Neural crest cell (in vitro differentiated cells): ENCODE measurements around the gene UPK3B. TPM values are rescaled to one million over a fixed set of nuclear protein-coding genes. Genes with fewer than 3 reads are reported as not detected.
"Not testable (repeated sequence)": the region's sequence is repeated elsewhere in the genome, so short reads cannot be mapped to it uniquely, and the experiment has no call there.

Source experiments
- DNase-seq: peaks from one replicate; pipeline ENCODE4 v3.0.0; 2021; ENCODE audit warnings: low read depth, mixed read lengths, low spot score
- H3K27ac Mint-ChIP-seq: one replicate; pipeline ENCODE4 v1.8.0; 2021; ENCODE audit warnings: mild to moderate bottlenecking, mixed read lengths; ENCODE audit not compliant: unreplicated experiment
- H3K27me3 Mint-ChIP-seq: 2 replicates; pipeline ENCODE4 v1.8.0; 2021; ENCODE audit warnings: low read depth, mild to moderate bottlenecking, mixed read lengths
- H3K36me3 Mint-ChIP-seq: 2 replicates; pipeline ENCODE4 v1.8.0; 2021; ENCODE audit warnings: low read depth, mild to moderate bottlenecking, mixed read lengths
- H3K4me1 Mint-ChIP-seq: 2 replicates; pipeline ENCODE4 v1.8.0; 2021; ENCODE audit warnings: mixed read lengths
- H3K4me3 Mint-ChIP-seq: one replicate; pipeline ENCODE4 v1.8.0; 2021; ENCODE audit warnings: mild to moderate bottlenecking, mixed read lengths
- H3K9me3 Mint-ChIP-seq: 2 replicates; pipeline ENCODE4 v1.8.0; 2021; ENCODE audit warnings: mixed read lengths
- total RNA-seq: library from RNA; stranded (reverse); gene quantifications from 2 replicates; pipeline ENCODE4 v1.2.1, GENCODE V29; 2021

UPK3B gene
- total RNA-seq, 1 donor from 2014 or later, result 0.77 TPM

DNA sequence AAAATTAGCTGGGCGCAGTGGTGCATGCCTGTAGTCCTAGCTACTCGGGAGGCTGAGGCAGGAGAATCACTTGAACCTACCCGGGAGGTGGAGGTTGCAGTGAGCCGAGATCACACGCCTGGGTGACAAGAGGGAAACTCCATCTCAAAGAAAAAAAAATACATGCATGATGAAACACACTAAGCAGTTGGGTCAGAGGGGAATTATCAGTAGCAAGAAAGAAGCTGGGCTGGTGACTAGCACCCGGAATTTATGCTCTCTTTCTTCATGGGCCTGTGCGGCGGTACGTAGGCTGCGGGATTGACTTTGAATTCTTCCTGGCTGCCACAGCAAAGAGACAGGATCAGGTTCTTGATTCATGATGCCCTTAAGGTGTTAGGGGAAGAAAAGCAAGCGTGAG is 30.7 kb upstream of the UPK3B start:
- H3K4me1 Mint-ChIP-seq, H3K27me3 Mint-ChIP-seq, H3K36me3 Mint-ChIP-seq, H3K9me3 Mint-ChIP-seq, DNase-seq, H3K27ac Mint-ChIP-seq, H3K4me3 Mint-ChIP-seq: not testable (repeated sequence)

DNA sequence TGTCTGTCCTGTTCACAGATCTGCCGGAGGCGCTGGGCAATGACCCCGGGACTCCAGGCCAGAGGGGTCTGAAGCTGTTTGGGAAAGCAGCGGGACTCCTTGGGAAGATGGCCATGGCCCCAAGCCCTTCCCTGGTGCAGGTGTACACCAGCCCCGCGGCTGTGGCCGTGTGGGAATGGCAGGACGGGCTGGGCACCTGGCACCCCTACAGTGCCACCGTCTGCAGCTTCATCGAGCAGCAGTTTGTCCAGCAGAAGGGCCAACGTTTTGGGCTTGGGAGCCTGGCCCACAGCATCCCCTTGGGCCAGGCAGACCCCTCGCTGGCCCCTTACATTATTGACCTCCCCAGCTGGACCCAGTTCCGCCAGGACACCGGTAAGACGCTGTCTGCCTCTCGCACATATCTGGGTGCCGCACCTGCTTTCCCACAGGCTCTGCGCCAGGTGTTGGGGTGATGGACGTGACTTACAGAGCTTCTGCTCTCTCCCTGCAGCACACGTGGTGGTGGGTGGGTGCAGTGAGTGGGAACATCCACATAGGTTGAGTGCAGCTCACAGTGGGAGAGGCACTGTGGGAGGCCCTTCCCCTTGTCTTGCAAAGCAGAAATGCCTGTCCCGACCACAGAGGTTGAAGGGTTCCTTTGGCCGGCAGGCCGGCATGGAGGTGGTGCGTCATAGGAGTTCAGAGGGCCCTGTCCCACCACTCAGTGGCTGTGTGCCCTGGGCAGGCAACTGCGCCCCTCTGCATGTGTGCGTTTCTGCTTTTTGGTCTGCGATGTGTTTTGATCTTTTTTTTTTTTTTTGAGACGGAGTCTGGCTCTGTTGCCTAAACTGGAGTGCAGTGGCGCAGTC is 29.7 kb upstream of the UPK3B start:
- H3K36me3 Mint-ChIP-seq, DNase-seq, H3K9me3 Mint-ChIP-seq, H3K27ac Mint-ChIP-seq, H3K27me3 Mint-ChIP-seq, H3K4me3 Mint-ChIP-seq, H3K4me1 Mint-ChIP-seq: not testable (repeated sequence)

DNA sequence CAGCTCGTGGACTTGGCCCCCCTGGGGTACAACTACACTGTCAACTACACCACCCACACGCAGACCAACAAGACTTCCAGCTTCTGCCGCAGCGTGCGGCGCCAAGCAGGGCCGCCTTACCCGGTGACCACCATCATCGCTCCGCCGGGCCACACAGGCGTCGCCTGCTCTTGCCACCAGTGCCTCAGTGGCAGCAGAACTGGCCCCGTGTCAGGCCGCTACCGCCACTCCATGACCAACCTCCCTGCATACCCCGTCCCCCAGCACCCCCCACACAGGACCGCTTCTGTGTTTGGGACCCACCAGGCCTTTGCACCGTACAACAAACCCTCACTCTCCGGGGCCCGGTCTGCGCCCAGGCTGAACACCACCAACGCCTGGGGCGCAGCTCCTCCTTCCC is 27.7 kb upstream of the UPK3B start:
- H3K4me3 Mint-ChIP-seq, DNase-seq: not testable (repeated sequence)

GRCh38 chr7:76483081-76483480 is 27.3 kb upstream of the UPK3B start:
- H3K36me3 Mint-ChIP-seq, H3K9me3 Mint-ChIP-seq, H3K4me1 Mint-ChIP-seq, H3K27me3 Mint-ChIP-seq, H3K4me3 Mint-ChIP-seq, H3K27ac Mint-ChIP-seq, DNase-seq: not testable (repeated sequence)

More for the DNA sequence above, 27.7 kb upstream of the UPK3B start:
- H3K27me3 Mint-ChIP-seq, H3K4me1 Mint-ChIP-seq, H3K9me3 Mint-ChIP-seq, H3K36me3 Mint-ChIP-seq, H3K27ac Mint-ChIP-seq: not testable (repeated sequence)

- not testable (repeated sequence) for DNase-seq, H3K27ac Mint-ChIP-seq, H3K4me1 Mint-ChIP-seq
Observed at GRCh38 chr7:76484456-76484855, 25.9 kb upstream of the UPK3B start.

GRCh38 chr7:76485822-76486610 is 24.3 kb upstream of the UPK3B start:
- not testable (repeated sequence) for H3K27ac Mint-ChIP-seq, DNase-seq, H3K4me3 Mint-ChIP-seq, H3K4me1 Mint-ChIP-seq, H3K36me3 Mint-ChIP-seq, H3K27me3 Mint-ChIP-seq, H3K9me3 Mint-ChIP-seq

More at GRCh38 chr7:76484456-76484855, 25.9 kb upstream of the UPK3B start:
- not testable (repeated sequence) for H3K4me3 Mint-ChIP-seq, H3K9me3 Mint-ChIP-seq, H3K36me3 Mint-ChIP-seq, H3K27me3 Mint-ChIP-seq

DNA sequence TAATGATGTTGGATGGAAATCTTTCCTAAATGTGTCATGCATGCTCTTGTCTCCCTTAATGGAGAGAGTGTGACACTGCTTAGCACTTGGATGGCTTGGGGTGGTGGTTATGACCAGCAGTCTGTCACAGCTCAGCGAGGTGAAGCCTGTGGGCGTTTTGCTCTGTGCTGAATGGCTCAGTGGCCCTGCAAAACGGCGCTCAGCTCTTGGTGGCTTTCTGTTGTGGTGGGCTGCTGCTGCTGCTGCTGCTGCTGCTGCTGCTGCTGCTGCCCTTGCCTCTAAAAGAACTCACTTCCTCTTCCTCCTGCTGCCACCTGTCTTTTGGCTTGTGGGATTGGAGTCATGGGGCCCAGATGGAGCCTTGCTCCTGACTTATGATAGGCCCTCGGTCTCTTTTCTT is 23.7 kb upstream of the UPK3B start:
- H3K9me3 Mint-ChIP-seq, H3K4me1 Mint-ChIP-seq, H3K4me3 Mint-ChIP-seq, H3K27ac Mint-ChIP-seq, DNase-seq, H3K27me3 Mint-ChIP-seq, H3K36me3 Mint-ChIP-seq: not testable (repeated sequence)

DNA sequence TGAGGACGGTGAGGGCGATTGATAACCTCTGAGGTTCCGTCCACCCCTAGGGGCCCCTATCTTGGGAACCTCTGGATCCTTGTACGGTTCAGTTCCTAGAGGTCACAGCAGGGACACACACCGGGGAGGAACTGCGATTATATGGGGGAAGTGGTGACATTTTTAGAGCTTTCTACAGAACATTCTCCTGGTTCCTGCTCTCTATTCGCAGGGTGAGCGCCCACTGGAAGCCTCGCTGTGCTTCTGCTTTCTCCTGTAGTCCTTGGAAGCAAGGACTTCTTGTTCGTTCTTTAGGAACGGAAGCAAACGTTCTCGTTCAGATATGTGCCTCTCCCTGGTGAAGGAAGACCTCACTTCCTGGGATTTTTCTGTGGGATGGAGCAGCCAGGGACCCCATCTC is 22.4 kb upstream of the UPK3B start:
- not testable (repeated sequence) for H3K27ac Mint-ChIP-seq, H3K4me3 Mint-ChIP-seq, H3K27me3 Mint-ChIP-seq, H3K36me3 Mint-ChIP-seq, H3K9me3 Mint-ChIP-seq, H3K4me1 Mint-ChIP-seq, DNase-seq

DNA sequence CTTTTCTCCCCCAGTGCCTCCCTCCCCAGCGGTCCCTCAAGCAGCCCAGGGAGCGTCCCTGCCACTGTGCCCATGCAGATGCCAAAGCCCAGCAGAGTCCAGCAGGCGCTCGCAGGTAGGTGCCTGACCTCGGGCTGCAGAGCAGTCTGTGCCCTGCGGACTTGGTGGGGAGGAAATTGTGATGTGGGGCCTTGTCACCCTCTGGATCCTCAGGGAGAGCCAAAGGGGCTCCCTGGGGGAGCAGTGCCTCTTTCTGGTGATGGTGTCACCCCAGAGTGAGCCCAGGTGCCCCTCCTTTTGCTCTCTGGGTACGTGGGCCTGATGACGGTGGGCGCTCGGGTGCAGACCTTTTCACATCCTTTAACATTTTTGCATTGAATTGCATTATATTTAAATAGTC is 18.2 kb upstream of the UPK3B start:
- not testable (repeated sequence) for H3K27ac Mint-ChIP-seq, H3K4me3 Mint-ChIP-seq, H3K9me3 Mint-ChIP-seq, H3K36me3 Mint-ChIP-seq, DNase-seq, H3K27me3 Mint-ChIP-seq, H3K4me1 Mint-ChIP-seq

GRCh38 chr7:76495717-76496116 is 14.6 kb upstream of the UPK3B start:
- not testable (repeated sequence) for H3K4me1 Mint-ChIP-seq, H3K9me3 Mint-ChIP-seq, H3K4me3 Mint-ChIP-seq, H3K36me3 Mint-ChIP-seq, DNase-seq, H3K27me3 Mint-ChIP-seq, H3K27ac Mint-ChIP-seq

GRCh38 chr7:76497918-76498582 is 12.3 kb upstream of the UPK3B start:
- not testable (repeated sequence) for H3K4me3 Mint-ChIP-seq, H3K9me3 Mint-ChIP-seq, DNase-seq, H3K36me3 Mint-ChIP-seq, H3K4me1 Mint-ChIP-seq, H3K27ac Mint-ChIP-seq, H3K27me3 Mint-ChIP-seq

DNA sequence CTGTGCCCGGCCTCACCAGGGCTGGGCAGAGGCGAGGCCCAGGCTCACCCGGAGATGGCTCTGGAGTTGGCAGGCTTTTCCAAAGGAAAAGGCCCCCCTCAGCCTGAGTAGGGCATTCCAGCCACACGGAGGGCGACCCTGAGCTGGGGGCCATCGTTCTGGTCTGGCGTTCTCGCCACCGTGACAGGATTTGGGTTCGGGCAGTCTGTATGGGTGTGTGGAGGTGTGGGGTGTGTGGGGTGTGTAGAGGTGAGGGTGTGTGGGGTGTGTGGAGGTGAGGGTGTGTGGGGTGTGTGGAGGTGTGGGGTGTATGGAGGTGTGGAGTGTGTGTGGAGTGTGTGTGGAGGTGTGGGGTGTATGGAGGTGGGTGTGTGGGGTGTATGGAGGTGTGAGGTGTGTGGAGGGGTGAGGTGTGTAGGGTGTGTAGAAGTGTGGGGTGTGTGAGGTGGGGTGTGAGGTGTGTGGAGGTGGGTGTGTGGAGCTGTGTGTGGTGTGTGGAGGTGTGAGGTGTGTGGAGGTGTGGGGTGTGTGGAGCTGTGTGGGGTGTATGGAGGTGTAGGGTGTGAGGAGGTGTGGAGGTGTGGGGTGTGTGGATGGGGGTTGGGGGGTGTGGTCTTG is 11.7 kb upstream of the UPK3B start:
- not testable (repeated sequence) for H3K27ac Mint-ChIP-seq, H3K27me3 Mint-ChIP-seq, H3K4me3 Mint-ChIP-seq, H3K4me1 Mint-ChIP-seq, H3K9me3 Mint-ChIP-seq, H3K36me3 Mint-ChIP-seq, DNase-seq
